ENCODE data around the gene PTPRC. TPM values are rescaled to one million over a fixed set of nuclear protein-coding genes. Genes with fewer than 3 reads are reported as not detected.

The PTPRC gene
- total RNA-seq, 1 donor from 2014 or later: 0.29 TPM

- Histone ChIP-seq H3K4me3 (ENCODE audit: low read depth, low read length) (no peak overlapping the region), H3K36me3 (ENCODE audit: control insufficient read depth, insufficient read depth, low read length) (no peaks in the 10 kb centered on the region), H3K27me3 (ENCODE audit: control insufficient read depth, insufficient read depth, low read length) (no peaks in the 10 kb centered on the region)
- DNase-seq (ENCODE audit: low read depth): peak; percentile 90
- TF ChIP-seq CTCF (IDR thresholded peaks at IDR 0.05; ENCODE audit: insufficient read depth, low read length, poor library complexity, severe bottlenecking): no peak
Measured at GRCh38 chr1:198681831-198682759, 43.3 kb downstream of the PTPRC start.

- no peak for TF ChIP-seq CTCF (IDR thresholded peaks at IDR 0.05; ENCODE audit: insufficient read depth, low read length, poor library complexity, severe bottlenecking)
- H3K4me3 ChIP-seq (ENCODE audit: low read depth, low read length): no peak overlapping the region
- no peak for DNase-seq (ENCODE audit: low read depth)
- H3K27me3 ChIP-seq (ENCODE audit: control insufficient read depth, insufficient read depth, low read length): no peaks in the 10 kb centered on the region
- no peaks in the 10 kb centered on the region for H3K36me3 ChIP-seq (ENCODE audit: control insufficient read depth, insufficient read depth, low read length)
Measured at GRCh38 chr1:198682850-198683249, 44.0 kb downstream of the PTPRC start.

GRCh38 chr1:198683449-198683848 is 44.6 kb downstream of the PTPRC start:
- H3K27me3 ChIP-seq (ENCODE audit: control insufficient read depth, insufficient read depth, low read length): no peaks in the 10 kb centered on the region
- no peak for DNase-seq (ENCODE audit: low read depth)
- no peak for TF ChIP-seq CTCF (IDR thresholded peaks at IDR 0.05; ENCODE audit: insufficient read depth, low read length, poor library complexity, severe bottlenecking)
- no peaks in the 10 kb centered on the region for H3K36me3 ChIP-seq (ENCODE audit: control insufficient read depth, insufficient read depth, low read length)
- no peak overlapping the region for H3K4me3 ChIP-seq (ENCODE audit: low read depth, low read length)

- Histone ChIP-seq H3K36me3 (ENCODE audit: control insufficient read depth, insufficient read depth, low read length) (no peaks in the 10 kb centered on the region), H3K27me3 (ENCODE audit: control insufficient read depth, insufficient read depth, low read length) (no peaks in the 10 kb centered on the region), H3K4me3 (ENCODE audit: low read depth, low read length) (no peak overlapping the region)
- TF ChIP-seq CTCF (IDR thresholded peaks at IDR 0.05; ENCODE audit: insufficient read depth, low read length, poor library complexity, severe bottlenecking): peak; percentile 13
- no peak for DNase-seq (ENCODE audit: low read depth)
Measured at GRCh38 chr1:198686069-198686728, 47.4 kb downstream of the PTPRC start.

GRCh38 chr1:198687429-198687828 is 48.6 kb downstream of the PTPRC start:
- no peak for TF ChIP-seq CTCF (IDR thresholded peaks at IDR 0.05; ENCODE audit: insufficient read depth, low read length, poor library complexity, severe bottlenecking)
- no peaks in the 10 kb centered on the region for H3K27me3 ChIP-seq (ENCODE audit: control insufficient read depth, insufficient read depth, low read length)
- no peaks in the 10 kb centered on the region for H3K36me3 ChIP-seq (ENCODE audit: control insufficient read depth, insufficient read depth, low read length)
- DNase-seq (ENCODE audit: low read depth): no peak
- H3K4me3 ChIP-seq (ENCODE audit: low read depth, low read length): no peak overlapping the region
